ENCODE results near the gene FHIT.

DNA sequence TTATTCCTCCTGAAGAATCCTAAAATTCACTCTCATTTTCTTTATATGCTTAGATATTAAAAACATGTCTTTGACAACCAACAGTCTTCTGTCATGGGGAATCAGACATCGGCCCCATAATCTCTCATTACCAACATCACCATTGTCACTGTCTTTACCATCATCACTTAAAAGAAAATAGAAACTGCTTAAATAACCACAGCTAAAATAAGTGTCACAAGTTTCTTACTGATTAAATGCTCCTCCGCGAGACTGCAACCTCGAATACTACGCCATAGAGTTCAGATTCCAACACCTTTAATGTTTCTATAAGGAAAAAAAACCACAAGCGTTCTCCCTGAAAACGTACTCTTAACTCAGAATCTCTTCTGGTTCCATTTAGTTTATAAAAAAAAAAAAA, 1223.9 kb downstream of the FHIT start:
- TF ChIP-seq GATA3 (IDR thresholded peaks at IDR 0.05; ENCODE audit: low read depth, low read length) (no peak), GATA2 (IDR thresholded peaks at IDR 0.05; ENCODE audit: low read depth, low read length) (no peak)

All from SH-SY5Y (cell line).